Measurements from ENCODE around the gene MSANTD7.

Gene MSANTD7

DNA sequence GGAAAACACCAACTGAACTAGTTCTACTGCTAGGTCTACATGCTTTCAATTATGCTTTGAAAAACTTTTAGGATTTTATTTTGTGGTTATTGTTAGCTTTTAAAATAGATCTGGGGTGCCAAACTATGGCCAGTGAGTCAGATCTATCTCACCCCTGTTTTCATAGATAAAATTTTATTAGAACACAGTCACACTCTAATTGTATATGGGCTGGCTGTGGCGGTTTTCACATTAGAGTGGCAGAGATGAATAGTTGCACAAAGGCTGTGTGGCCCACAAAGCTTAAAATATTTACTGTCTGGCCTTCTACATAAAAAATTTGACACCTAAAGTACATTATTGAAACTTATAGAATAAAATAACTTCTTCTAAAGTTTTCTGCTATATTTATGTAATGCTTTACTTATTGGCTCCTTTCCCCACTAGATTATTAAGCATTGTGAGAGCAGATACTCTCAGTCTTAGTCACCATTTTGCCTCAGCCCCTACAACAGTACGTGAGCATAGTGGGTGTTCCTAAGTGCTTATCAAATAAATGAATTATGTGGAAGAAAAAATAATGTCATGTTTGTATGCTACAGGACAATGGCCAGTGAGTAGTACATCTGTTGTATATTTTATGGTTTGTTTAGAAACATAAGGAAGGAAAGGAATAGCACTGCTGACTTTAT lies 35.1 kb downstream of the MSANTD7 start:
- H3K4me1 ChIP-seq = peaks cover 0 to 12% (median 5%) of the 10 kb centered on the region in 4 donors
- H3K27ac ChIP-seq = no peak overlapping the region
- H3K9me3 ChIP-seq = no peaks in the 10 kb centered on the region
- no peak overlapping the region for H3K4me3 ChIP-seq
- intact Hi-C loops (cut with DNase I; ENCODE audit: low total_unique reads) = no loop called here
- TF ChIP-seq, protein P1, sequence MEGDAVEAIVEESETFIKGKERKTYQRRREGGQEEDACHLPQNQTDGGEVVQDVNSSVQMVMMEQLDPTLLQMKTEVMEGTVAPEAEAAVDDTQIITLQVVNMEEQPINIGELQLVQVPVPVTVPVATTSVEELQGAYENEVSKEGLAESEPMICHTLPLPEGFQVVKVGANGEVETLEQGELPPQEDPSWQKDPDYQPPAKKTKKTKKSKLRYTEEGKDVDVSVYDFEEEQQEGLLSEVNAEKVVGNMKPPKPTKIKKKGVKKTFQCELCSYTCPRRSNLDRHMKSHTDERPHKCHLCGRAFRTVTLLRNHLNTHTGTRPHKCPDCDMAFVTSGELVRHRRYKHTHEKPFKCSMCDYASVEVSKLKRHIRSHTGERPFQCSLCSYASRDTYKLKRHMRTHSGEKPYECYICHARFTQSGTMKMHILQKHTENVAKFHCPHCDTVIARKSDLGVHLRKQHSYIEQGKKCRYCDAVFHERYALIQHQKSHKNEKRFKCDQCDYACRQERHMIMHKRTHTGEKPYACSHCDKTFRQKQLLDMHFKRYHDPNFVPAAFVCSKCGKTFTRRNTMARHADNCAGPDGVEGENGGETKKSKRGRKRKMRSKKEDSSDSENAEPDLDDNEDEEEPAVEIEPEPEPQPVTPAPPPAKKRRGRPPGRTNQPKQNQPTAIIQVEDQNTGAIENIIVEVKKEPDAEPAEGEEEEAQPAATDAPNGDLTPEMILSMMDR (IDR thresholded peaks at IDR 0.05) = no peak
- DNase-seq = no peak
- no peaks in the 10 kb centered on the region for H3K27me3 ChIP-seq
- peaks cover 19 to 25% (median 23%) of the 10 kb centered on the region in 3 donors for H3K36me3 ChIP-seq

GRCh38 chr10:14875941-14876340 lies 37.8 kb downstream of the MSANTD7 start:
- intact Hi-C loops (cut with DNase I; ENCODE audit: low total_unique reads) = loop anchor here (5.0 kb wide), 1 partner anchor 39 kb away; the partner anchor contains the start of genes CDNF, HSPA14 and MSANTD7
- Histone ChIP-seq H3K36me3 (peaks cover 0 to 5% (median 3%) of the 10 kb centered on the region in 3 donors), H3K9me3 (no peaks in the 10 kb centered on the region), H3K27me3 (no peaks in the 10 kb centered on the region), H3K27ac (no peak overlapping the region), H3K4me3 (no peak overlapping the region), H3K4me1 (peaks cover 0 to 25% (median 12%) of the 10 kb centered on the region in 4 donors)
- TF ChIP-seq, protein P1 (IDR thresholded peaks at IDR 0.05) = no peak
- DNase-seq = no peak

DNA sequence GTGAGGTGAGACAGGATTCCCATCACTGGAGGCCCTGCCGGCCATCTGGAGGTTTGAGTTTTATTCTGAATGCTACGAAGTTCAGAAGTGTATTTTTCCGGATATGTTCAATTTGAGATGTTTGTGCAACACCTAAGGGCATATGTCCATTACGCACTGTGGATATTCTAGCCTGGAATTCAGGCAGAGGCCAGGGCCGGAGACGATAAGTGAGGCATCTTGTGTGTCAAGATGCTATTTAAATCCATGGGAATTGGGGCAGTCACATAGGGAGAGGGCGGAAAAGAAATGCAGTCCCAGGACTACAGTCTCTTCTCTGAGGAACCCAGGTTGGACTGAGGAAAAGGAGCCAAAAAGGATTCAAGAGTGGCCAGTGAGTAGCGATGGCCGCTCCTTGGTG lies 38.7 kb downstream of the MSANTD7 start:
- DNase-seq = no peak
- Histone ChIP-seq H3K4me3 (no peak overlapping the region), H3K27ac (peak overlapping the region in 1 of 2 donors; percentile 94), H3K9me3 (no peaks in the 10 kb centered on the region), H3K27me3 (no peaks in the 10 kb centered on the region), H3K4me1 (peaks cover 0 to 25% (median 12%) of the 10 kb centered on the region in 4 donors), H3K36me3 (peaks cover 0 to 5% (median 0%) of the 10 kb centered on the region in 3 donors)
- intact Hi-C loops (cut with DNase I; ENCODE audit: low total_unique reads) = loop anchor here (5.0 kb wide), 1 partner anchor 39 kb away; the partner anchor contains the start of genes CDNF, HSPA14 and MSANTD7
- TF ChIP-seq, protein P1 (IDR thresholded peaks at IDR 0.05) = no peak

DNA sequence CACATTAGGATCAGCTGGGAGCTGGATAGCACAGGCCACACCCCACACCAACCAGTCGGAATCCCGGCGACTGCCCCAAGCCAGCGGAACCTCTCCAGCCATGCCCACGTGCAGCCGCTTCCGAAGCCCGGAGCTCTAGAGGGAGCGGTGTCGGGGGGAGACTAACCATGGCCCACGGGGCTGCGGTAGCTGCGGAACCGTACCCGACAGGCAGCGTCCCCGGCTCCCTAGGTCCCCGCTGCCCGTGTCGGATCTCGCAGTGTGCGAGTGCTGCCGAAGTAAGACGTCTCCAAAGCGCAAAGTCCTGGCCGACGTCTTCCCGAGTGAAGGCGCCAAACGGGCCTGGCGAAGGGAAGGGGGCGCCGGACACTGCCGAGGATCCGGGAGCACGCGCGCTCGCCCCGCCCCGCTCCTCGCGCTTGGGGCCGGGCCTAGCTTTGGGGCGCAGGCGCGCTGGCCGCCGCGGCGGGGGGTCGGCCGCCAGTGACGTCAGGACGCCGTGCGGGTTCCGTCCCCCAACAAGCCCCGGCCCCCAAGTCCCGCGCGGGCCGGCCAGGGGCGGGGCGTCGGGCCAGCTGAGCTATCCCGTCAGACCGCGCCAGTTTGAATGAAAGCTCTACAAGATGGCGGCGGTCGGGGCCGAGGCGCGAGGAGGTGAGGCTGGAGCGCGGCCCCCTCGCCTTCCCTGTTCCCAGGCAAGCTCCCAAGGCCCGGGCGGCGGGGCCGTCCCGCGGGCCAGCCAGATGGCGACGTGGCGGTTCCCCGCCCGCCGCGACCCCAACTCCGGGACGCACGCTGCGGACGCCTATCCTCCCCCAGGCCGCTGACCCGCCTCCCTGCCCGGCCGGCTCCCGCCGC lies 40.4 kb downstream of the MSANTD7 start, which contains the start of gene SUV39H2:
Gene SUV39H2 (plus strand): TSS at position 601 of the 858 bp plus-strand sequence. CDS start 23 bp downstream, at position 624.
- intact Hi-C loops (cut with DNase I; ENCODE audit: low total_unique reads) = loop anchor here (5.0 kb wide), 1 partner anchor 41 kb away; the partner anchor contains the start of genes CDNF, HSPA14 and MSANTD7

More for the DNA sequence above, 40.4 kb downstream of the MSANTD7 start, which contains the start of gene SUV39H2:
- Histone ChIP-seq H3K4me3 (peak within 1 kb of the TSS; percentile 97 to 99), H3K9me3 (no peaks in the 10 kb centered on the region), H3K27ac (peak within 1 kb of the TSS; percentile 92 to 94), H3K36me3 (no peaks in the 10 kb centered on the region), H3K4me1 (peaks cover 0 to 25% (median 12%) of the 10 kb centered on the region in 4 donors), H3K27me3 (no peaks in the 10 kb centered on the region)
- TF ChIP-seq, protein P1 (IDR thresholded peaks at IDR 0.05) = no peak
- DNase-seq = peak; percentile 94 to 97
